GM12892 (cell line): ENCODE measurements around the gene SFTPA2.
"Not testable (repeated sequence)": the region's sequence is repeated elsewhere in the genome, so short reads cannot be mapped to it uniquely, and the experiment has no call there.

ENCODE experiments used
- POLR2A ChIP-seq: IDR thresholded peaks from 2 replicates; pipeline ENCODE4 v1.6.1; 2011; ENCODE audit warnings: low read depth, low read length, control low read depth
- POLR2AphosphoS5 ChIP-seq: IDR thresholded peaks from 2 replicates; pipeline ENCODE4 v1.6.1; 2011; ENCODE audit warnings: low read depth, low read length, control low read depth

DNA sequence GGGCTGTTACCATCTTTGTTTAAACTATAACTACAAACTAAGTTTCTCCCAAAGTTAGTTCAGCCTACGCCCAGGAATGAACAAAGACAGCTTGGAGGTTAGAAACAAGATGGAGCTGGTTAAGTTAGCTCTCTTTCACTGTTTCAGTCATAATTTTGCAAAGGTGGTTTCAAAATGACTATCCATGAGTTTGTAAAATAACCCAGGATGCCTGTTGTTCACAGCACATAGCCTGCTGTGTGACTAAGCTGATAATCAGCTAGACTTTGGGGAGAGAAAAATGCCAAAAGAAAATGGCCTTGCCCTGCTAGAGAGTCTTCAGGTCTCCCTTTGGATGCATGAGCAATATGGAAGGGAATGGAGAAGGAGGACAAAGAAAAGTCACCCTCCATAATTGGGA, 19.3 kb downstream of the SFTPA2 start:
- TF ChIP-seq POLR2AphosphoS5, POLR2A: not testable (repeated sequence)
